Measurements from ENCODE around the gene RYR3. TPM values are rescaled to one million over a fixed set of nuclear protein-coding genes. Genes with fewer than 3 reads are reported as not detected.

Gene RYR3
- total and polyA plus RNA-seq, 2 donors (not counting 1 experiment from before 2014, with no cell fraction given) = 0.17 TPM; not detected in 1

- H4K20me1 ChIP-seq (ENCODE audit: control insufficient read depth, extremely low read depth, insufficient read depth, low read length) = no peaks in the 10 kb centered on the region
- H3K4me2 ChIP-seq (ENCODE audit: extremely low read depth, insufficient read depth, low read length) = no peak overlapping the region
- TF ChIP-seq CTCF (conservative IDR thresholded peaks at IDR 0.05 in 1 of 2, IDR thresholded peaks at IDR 0.05 in 1 of 2; ENCODE audit: low read depth in 1 of 2, low read length in 2 of 2) (no peak), EZH2 (IDR thresholded peaks at IDR 0.05; ENCODE audit: low read length, missing control alignments) (no peak)
- no peaks in the 10 kb centered on the region for H3K27me3 ChIP-seq (ENCODE audit: control insufficient read depth, insufficient read depth, low read length)
- DNase-seq (ENCODE audit: low read depth in 2 of 2) = no peak
- H3K27ac ChIP-seq (ENCODE audit: insufficient read depth, low read length) = no peak overlapping the region
- no peaks in the 10 kb centered on the region for H3K79me2 ChIP-seq (ENCODE audit: control insufficient read depth, insufficient read depth, low read length)
- no peaks in the 10 kb centered on the region for H3K9me3 ChIP-seq (ENCODE audit: control insufficient read depth, insufficient read depth, low read depth, low read length)
- no peak overlapping the region for H3K9ac ChIP-seq (ENCODE audit: insufficient read depth, low read length)
- no peak overlapping the region for H2AFZ ChIP-seq (ENCODE audit: low read length)
- no peaks in the 10 kb centered on the region for H3K4me1 ChIP-seq (ENCODE audit: control insufficient read depth, extremely low read depth, insufficient read depth, low read length)
- no peak overlapping the region for H3K4me3 ChIP-seq (replicated peaks in 1 of 4; ENCODE audit: control extremely low read depth in 1 of 4, insufficient read depth in 1 of 4, low read depth in 3 of 4, low read length in 4 of 4)
- no peaks in the 10 kb centered on the region for H3K36me3 ChIP-seq (ENCODE audit: control insufficient read depth, insufficient read depth, low read length)
Observed at GRCh38 chr15:33341953-33342352, 31.2 kb downstream of the RYR3 start.

DNA sequence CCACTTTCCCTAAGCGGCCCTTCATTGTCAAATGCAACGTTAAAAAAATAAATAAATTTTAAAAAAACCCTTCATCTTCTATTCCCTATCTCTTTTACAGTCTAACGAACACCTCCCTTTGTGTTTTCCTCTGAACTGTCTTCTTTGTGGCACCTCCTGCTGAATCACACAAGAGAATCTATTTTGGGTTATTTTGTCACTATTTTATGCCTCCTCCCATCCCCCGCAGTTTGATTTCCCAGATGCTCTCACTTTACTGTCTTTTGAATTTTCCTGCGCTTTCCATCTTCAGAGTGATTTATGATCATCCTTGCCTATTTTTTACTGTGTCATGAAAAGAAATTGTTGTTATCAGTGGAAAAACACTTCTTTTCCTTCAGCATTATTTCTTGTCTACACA is 32.5 kb downstream of the RYR3 start:
- Histone ChIP-seq H3K4me2 (ENCODE audit: extremely low read depth, insufficient read depth, low read length) (no peak overlapping the region), H3K36me3 (ENCODE audit: control insufficient read depth, insufficient read depth, low read length) (no peaks in the 10 kb centered on the region), H3K27me3 (ENCODE audit: control insufficient read depth, insufficient read depth, low read length) (no peaks in the 10 kb centered on the region)

GRCh38 chr15:33344111-33344510 is 33.3 kb downstream of the RYR3 start:
- no peaks in the 10 kb centered on the region for H3K4me1 ChIP-seq (ENCODE audit: control insufficient read depth, extremely low read depth, insufficient read depth, low read length)

More for the DNA sequence above, 32.5 kb downstream of the RYR3 start:
- Histone ChIP-seq H2AFZ (ENCODE audit: low read length) (no peak overlapping the region), H3K4me3 (replicated peaks in 1 of 4; ENCODE audit: control extremely low read depth in 1 of 4, insufficient read depth in 1 of 4, low read depth in 3 of 4, low read length in 4 of 4) (no peak overlapping the region), H3K4me1 (ENCODE audit: control insufficient read depth, extremely low read depth, insufficient read depth, low read length) (no peaks in the 10 kb centered on the region), H3K27ac (ENCODE audit: insufficient read depth, low read length) (no peak overlapping the region), H3K9ac (ENCODE audit: insufficient read depth, low read length) (no peak overlapping the region), H3K9me3 (ENCODE audit: control insufficient read depth, insufficient read depth, low read depth, low read length) (no peaks in the 10 kb centered on the region), H3K79me2 (ENCODE audit: control insufficient read depth, insufficient read depth, low read length) (no peaks in the 10 kb centered on the region), H4K20me1 (ENCODE audit: control insufficient read depth, extremely low read depth, insufficient read depth, low read length) (no peaks in the 10 kb centered on the region)
- TF ChIP-seq EZH2 (IDR thresholded peaks at IDR 0.05; ENCODE audit: low read length, missing control alignments) (no peak), CTCF (conservative IDR thresholded peaks at IDR 0.05 in 1 of 2, IDR thresholded peaks at IDR 0.05 in 1 of 2; ENCODE audit: low read depth in 1 of 2, low read length in 2 of 2) (no peak)
- DNase-seq (ENCODE audit: low read depth in 2 of 2) = no peak

More at GRCh38 chr15:33344111-33344510, 33.3 kb downstream of the RYR3 start:
- H3K4me3 ChIP-seq (replicated peaks in 1 of 4; ENCODE audit: control extremely low read depth in 1 of 4, insufficient read depth in 1 of 4, low read depth in 3 of 4, low read length in 4 of 4) = no peak overlapping the region
- no peak overlapping the region for H3K27ac ChIP-seq (ENCODE audit: insufficient read depth, low read length)
- no peak overlapping the region for H2AFZ ChIP-seq (ENCODE audit: low read length)
- H3K36me3 ChIP-seq (ENCODE audit: control insufficient read depth, insufficient read depth, low read length) = no peaks in the 10 kb centered on the region
- no peak for TF ChIP-seq CTCF (conservative IDR thresholded peaks at IDR 0.05 in 1 of 2, IDR thresholded peaks at IDR 0.05 in 1 of 2; ENCODE audit: low read depth in 1 of 2, low read length in 2 of 2)
- TF ChIP-seq EZH2 (IDR thresholded peaks at IDR 0.05; ENCODE audit: low read length, missing control alignments) = no peak
- H3K79me2 ChIP-seq (ENCODE audit: control insufficient read depth, insufficient read depth, low read length) = no peaks in the 10 kb centered on the region
- H3K27me3 ChIP-seq (ENCODE audit: control insufficient read depth, insufficient read depth, low read length) = no peaks in the 10 kb centered on the region
- no peaks in the 10 kb centered on the region for H4K20me1 ChIP-seq (ENCODE audit: control insufficient read depth, extremely low read depth, insufficient read depth, low read length)
- H3K9ac ChIP-seq (ENCODE audit: insufficient read depth, low read length) = no peak overlapping the region
- no peak overlapping the region for H3K4me2 ChIP-seq (ENCODE audit: extremely low read depth, insufficient read depth, low read length)
- no peaks in the 10 kb centered on the region for H3K9me3 ChIP-seq (ENCODE audit: control insufficient read depth, insufficient read depth, low read depth, low read length)
- no peak for DNase-seq (ENCODE audit: low read depth in 2 of 2)
